LNCaP clone FGC (cell line): ENCODE measurements around the gene MACROD2.

ENCODE experiments used
- DNase-seq: peaks from one replicate; pipeline ENCODE4 v3.0.0-alpha.2; 2011; ENCODE audit warnings: low read depth
- H3K4me3 ChIP-seq: 2 replicates; pipeline ENCODE4 v1.5.1; 2011; ENCODE audit warnings: mild to moderate bottlenecking, low read depth, low read length, control low read depth
- TF ChIP-seq, protein P1 (sequence below): IDR thresholded peaks from 2 replicates; pipeline ENCODE4 v1.5.1; 2012; ENCODE audit warnings: mild to moderate bottlenecking; ENCODE audit not compliant: control insufficient read depth, insufficient read depth; ENCODE audit errors: extremely low read depth

Gene MACROD2

DNA sequence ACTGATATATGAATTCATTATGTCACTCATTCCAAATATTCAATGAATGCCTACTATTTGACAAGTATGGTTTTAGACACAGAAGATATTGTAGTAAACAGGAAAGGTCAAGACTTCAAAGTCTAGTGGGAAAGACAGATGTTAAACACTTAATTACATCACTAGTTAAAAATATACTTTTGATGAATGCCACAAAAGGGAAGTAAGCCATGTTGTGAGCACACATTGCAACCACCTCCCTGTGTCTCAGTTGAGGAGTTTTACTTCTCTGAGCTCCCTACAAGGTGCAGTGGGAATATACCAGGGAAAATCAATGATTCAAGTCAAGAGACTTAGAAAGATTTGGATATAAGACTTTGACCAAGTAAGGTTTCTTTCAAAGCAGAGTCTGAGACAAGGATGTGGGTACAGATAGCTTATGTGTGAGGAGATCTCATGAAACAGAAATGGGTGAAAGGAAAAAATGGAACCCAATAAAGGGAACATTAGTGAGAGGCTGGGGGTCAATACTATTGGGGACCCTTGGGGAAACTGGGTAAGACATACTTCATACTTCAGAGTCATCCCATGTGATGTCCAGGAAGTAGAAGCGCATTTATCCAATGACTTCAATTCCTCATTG, 2074.2 kb downstream of the MACROD2 start:
- TF ChIP-seq, protein P1, sequence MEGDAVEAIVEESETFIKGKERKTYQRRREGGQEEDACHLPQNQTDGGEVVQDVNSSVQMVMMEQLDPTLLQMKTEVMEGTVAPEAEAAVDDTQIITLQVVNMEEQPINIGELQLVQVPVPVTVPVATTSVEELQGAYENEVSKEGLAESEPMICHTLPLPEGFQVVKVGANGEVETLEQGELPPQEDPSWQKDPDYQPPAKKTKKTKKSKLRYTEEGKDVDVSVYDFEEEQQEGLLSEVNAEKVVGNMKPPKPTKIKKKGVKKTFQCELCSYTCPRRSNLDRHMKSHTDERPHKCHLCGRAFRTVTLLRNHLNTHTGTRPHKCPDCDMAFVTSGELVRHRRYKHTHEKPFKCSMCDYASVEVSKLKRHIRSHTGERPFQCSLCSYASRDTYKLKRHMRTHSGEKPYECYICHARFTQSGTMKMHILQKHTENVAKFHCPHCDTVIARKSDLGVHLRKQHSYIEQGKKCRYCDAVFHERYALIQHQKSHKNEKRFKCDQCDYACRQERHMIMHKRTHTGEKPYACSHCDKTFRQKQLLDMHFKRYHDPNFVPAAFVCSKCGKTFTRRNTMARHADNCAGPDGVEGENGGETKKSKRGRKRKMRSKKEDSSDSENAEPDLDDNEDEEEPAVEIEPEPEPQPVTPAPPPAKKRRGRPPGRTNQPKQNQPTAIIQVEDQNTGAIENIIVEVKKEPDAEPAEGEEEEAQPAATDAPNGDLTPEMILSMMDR = no peak
- no peak for DNase-seq
- no peak overlapping the region for H3K4me3 ChIP-seq

DNA sequence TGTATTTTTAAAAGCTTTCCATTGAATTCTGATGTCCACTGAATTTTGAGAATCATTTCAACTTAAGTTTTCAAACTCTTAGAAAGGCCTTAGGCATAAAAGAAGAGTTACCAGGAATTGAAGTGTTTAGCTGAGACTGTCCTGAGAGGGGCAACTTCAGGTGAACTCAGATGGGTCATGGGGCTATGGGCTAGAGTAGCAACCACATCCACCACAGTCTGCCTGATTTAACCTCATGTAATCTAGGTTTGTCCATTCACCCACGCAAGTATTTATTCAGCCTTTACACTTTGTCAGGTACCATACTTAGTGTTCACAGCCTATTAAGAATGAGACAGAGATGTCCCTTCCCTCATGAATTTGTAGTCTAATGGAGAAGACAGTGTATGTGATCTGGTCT, 2076.9 kb downstream of the MACROD2 start:
- TF ChIP-seq, protein P1 = no peak
- no peak for DNase-seq
- H3K4me3 ChIP-seq = no peak overlapping the region

DNA sequence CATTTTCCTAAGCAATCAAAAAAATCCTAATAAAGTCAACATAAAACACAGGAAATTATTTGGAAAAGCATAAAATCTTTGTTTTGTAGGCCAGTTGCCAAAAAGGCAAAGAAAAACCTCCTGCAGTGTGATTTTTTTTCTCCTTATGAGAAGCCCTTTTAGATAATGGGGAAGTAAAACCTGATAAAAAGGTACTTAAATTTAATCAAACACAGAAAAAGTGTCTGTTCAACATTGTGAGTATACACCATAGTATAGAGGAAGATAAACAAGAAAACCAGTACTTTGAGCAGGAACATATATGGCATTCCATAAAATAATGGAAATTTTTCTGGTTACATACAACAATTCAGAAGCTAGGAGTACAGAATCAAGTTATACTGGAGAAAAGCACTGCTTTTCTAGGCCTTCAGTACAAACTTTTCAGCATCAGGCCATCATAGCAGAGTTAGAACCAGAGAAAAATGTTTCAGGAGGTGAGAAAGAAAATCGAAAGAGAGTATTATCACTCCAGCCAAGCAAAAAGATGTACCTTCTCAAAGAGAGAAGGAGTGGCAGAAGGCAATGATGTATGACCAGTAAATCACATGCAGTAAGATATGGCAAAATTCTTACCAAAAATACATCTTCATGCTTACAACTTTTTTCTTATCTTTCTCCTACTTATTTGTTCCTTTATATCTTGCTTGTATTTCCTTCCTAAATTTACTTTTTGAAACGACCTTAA, 2083.0 kb downstream of the MACROD2 start:
- DNase-seq = no peak
- TF ChIP-seq, protein P1 = no peak
- H3K4me3 ChIP-seq = no peak overlapping the region

DNA sequence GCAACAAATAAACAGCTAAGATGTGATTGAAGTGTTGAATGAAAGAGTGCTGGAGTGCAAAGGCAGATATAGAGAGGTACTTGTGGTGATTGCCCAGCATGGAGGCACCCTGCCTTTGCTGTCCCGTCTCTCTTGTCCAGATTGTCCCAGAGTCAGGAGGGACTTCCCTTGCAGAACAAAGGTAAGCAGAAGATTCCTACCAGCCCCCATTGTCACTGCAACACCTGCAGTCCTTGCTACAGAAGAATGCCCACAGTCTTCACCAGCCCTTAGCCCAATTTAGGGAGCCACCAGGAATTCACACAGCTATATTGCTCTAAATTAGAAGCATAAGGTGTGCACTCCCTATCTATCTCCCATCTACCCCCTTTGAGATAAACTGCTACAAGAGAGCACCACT, 2086.1 kb downstream of the MACROD2 start:
- DNase-seq = no peak
- TF ChIP-seq, protein P1 = no peak
- H3K4me3 ChIP-seq = no peak overlapping the region

DNA sequence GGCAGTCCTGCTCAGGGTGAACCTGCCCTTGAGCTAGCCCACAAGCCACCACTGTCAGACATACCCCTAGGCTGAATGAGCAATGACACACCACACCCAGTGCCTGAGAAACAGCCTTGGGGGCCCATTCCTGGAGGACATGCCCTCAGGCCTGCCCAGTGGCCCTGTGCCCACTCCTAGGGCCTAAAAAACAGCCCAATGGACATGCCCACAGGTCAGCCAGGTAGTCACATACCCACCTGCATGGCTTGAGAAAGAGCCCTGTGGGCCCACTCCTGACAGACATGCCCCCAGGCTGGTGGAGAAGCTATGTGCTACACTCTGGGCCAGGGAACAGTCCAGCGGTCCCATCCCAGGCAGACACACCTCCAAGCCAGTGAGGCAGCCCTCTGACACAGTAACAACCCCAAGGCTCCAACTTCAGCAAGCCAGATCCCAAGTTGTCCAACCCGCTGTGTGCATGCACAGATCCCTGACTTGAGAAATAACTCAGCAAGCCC, 2086.8 kb downstream of the MACROD2 start:
- no peak for DNase-seq
- no peak overlapping the region for H3K4me3 ChIP-seq
- TF ChIP-seq, protein P1 = no peak

DNA sequence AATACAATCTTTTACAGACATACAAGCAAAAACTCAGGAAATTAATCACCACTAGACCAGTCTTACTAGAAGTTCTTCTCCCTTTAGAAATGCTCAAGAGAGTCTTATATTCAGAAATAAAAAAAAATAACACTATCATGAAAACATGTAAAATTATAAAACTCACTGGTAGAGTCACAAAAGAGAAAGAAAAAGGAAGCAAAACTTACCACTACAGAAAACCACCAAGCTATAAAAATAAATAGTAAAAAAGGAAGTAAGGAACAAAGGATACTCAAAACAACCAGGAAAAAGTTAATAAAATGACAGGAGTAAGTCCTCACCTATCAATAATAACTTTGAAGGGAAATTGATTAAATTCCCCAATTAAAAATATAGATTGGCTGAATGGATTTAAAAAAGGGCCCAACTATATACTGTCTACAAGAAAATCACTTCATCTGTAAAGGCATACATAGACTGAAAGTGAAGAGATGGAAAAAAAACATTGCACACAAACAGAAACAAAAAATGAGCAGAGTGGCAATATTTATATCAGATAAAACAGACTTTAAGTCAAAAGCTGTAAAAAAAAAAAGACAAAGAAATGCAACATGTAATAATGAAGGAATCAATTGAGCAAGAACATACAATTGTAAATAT, 2088.4 kb downstream of the MACROD2 start:
- no peak for DNase-seq
- TF ChIP-seq, protein P1 = no peak
- no peak overlapping the region for H3K4me3 ChIP-seq
